Measurements from ENCODE around the gene HBE1.
"Not testable (repeated sequence)": the region's sequence is repeated elsewhere in the genome, so short reads cannot be mapped to it uniquely, and the experiment has no call there.

The HBE1 gene

GRCh38 chr11:5253440-5253839 lies 16.3 kb downstream of the HBE1 start:
- DNase-seq (ENCODE audit: low read depth) = not testable (repeated sequence)

DNA sequence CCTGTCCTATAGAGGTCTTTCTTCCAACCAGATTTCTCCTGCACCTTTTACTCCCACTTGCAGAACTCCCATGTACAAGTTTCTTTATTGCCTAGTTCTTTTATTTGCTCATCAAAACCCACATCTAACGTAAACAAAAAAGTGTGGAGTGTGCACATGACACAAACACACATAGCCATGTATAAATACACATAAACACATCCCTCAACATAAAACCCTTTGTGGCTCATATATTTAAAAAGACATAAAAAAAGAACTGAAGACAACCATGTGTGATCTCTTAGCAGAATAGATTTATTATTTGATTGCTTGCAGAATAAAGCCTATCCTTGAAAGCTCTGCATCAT lies 16.9 kb downstream of the HBE1 start:
- DNase-seq (ENCODE audit: low read depth) = no peak

DNA sequence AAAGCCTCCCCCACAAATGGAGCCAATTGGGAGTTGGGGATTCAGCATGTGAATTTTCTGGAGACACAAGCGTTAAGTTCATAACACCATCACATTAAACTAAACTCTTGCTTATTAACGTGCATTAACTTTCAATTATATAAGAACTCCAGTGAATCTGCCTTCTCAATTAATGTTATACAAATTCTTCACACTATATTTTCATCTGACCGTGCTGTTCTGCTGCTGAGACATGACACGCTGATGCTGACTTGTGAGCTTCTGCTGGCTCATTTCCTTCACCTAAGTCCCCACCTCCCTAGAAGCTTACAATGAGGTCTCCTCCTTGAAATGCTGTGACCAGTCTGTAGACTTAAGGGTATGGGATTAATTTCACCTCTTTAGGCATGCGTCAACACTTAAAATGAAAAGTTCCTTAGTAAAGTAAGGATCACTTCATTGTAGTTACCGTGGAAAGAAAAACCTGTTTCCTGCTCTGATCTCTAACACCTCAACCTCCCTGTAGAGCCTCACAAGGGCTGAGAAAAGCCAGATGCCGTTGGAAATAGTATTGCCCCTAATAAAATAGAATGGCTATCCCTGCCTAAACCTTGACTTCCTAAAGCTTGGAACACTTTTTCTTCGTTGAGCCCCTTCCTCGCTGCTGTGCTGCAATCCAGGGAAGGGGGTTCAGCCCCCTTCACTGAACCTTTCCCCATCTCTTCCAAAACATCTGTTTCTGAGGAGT lies 17.4 kb downstream of the HBE1 start:
- no peak for DNase-seq (ENCODE audit: low read depth)

DNA sequence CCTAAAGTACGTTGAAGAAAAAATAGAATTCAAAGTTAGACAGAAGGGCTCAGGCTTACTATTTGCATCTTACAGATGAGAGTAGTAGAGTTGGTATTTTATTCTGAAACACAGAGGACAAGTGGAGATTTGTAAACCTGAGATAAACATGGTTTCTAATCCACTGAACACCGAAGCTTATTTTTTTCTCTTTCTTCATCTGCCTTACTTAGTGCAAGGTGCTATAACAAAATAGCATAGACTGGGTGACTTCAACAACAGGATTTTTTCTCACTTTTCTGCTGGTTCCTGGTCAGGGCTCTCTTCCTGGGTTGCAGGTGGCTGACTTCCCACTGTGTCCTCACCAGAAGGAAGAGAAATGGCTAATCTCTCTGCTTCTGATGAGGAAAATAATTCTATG lies 18.0 kb downstream of the HBE1 start:
- no peak for DNase-seq (ENCODE audit: low read depth)

GRCh38 chr11:5250543-5251204 lies 19.1 kb downstream of the HBE1 start:
- no peak for DNase-seq (ENCODE audit: low read depth)

DNA sequence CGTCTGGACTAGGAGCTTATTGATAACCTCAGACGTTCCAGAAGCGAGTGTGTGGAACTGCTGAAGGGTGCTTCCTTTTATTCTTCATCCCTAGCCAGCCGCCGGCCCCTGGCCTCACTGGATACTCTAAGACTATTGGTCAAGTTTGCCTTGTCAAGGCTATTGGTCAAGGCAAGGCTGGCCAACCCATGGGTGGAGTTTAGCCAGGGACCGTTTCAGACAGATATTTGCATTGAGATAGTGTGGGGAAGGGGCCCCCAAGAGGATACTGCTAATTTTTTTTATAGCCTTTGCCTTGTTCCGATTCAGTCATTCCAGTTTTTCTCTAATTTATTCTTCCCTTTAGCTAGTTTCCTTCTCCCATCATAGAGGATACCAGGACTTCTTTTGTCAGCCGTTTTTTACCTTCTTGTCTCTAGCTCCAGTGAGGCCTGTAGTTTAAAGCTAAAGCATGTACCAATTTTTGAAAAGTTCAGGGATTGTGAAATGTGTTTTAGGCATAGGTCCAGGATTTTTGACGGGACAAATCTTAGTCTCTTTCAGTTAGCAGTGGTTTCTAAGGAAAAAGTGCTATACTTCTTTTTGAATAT lies 19.8 kb downstream of the HBE1 start, which contains the start of gene HBG1:
Gene HBG1, minus strand, starts transcription at position 51 of the 590 bp plus-strand sequence. CDS start 53 bp downstream, outside the sequence.
- not testable (repeated sequence) for DNase-seq (ENCODE audit: low read depth)

DNA sequence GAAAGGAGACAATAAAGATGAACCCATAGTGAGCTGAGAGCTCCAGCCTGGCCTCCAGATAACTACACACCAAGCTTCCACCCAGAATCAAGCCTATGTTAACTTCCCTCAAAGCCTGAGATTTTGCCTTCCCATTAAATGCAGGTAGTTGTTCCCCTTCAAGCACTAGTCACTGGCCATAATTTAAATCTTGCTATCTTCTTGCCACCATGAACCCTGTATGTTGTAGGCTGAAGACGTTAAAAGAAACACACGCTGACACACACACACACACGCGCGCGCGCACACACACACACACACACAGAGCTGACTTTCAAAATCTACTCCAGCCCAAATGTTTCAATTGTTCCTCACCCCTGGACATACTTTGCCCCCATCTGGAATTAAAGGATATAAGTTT lies 21.2 kb downstream of the HBE1 start:
- DNase-seq (ENCODE audit: low read depth) = not testable (repeated sequence)

- DNase-seq (ENCODE audit: low read depth) = no peak
These were observed 22.1 kb downstream of the HBE1 start for GRCh38 chr11:5247472-5248192.

GRCh38 chr11:5246772-5247471 lies 22.8 kb downstream of the HBE1 start:
- DNase-seq (ENCODE audit: low read depth) = no peak

DNA sequence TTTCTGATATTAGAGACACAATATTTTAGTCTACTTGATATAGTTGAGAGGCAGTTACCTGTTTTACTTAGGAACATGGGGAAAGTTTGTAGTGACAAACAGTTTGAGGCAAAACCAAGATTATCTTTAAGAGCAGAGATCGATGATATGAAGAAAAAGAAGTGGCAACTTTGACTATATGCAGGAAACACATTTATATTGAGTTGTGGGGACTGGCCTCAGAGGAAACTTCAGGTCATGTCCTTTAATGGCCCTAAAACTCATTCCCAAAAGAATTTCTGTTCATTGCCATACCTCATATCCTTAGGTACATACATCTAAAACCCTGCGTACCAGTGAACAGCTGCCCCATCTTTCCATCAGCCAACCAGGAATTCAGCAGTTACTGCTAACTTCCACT lies 24.6 kb downstream of the HBE1 start:
- DNase-seq (ENCODE audit: low read depth) = no peak

- no peak for DNase-seq (ENCODE audit: low read depth)
These were observed 25.9 kb downstream of the HBE1 start for GRCh38 chr11:5243816-5244180.

- no peak for DNase-seq (ENCODE audit: low read depth)
These were observed 26.6 kb downstream of the HBE1 start for GRCh38 chr11:5242933-5243815.

GRCh38 chr11:5242208-5242607 lies 27.5 kb downstream of the HBE1 start:
- no peak for DNase-seq (ENCODE audit: low read depth)

- DNase-seq (ENCODE audit: low read depth) = no peak
These were observed 28.3 kb downstream of the HBE1 start for GRCh38 chr11:5241458-5241857.

DNA sequence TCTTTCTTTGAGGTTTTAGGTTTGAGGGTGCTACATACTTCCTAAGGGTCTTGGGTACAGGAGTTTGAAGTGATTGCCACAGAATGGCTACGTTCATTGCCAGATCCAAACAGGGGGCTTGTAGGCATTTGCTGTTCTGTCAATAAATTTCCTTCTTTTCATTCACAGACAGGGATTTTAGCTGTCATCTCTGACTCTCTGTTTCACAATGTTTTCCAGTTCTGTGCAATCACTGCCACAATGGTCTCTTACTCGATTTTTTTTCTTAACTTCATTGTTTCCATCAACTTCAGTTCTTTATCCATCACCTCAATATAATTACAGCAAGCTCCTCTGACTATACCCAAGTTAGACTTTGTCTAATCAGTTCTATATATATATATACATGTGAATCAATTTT lies 29.3 kb downstream of the HBE1 start:
- no peak for DNase-seq (ENCODE audit: low read depth)

DNA sequence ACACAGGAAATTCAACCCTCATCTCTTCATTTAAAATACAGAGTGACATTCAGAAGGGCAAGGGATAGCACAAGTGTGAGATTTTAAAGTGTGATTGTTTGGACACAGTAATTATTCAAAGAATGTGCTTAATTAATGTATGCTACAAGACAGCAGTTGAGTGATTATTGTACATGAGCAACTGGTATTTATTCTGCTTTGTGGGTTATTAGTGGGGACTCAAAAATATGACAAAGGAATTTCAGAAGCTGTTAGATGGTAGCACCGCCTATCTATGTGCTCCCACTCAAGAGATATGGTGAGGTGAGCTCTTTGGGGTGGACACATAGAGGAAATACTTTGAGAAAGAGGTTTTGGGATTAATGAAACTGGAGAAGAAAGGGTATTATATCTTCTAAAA lies 29.7 kb downstream of the HBE1 start:
- no peak for DNase-seq (ENCODE audit: low read depth)

DNA sequence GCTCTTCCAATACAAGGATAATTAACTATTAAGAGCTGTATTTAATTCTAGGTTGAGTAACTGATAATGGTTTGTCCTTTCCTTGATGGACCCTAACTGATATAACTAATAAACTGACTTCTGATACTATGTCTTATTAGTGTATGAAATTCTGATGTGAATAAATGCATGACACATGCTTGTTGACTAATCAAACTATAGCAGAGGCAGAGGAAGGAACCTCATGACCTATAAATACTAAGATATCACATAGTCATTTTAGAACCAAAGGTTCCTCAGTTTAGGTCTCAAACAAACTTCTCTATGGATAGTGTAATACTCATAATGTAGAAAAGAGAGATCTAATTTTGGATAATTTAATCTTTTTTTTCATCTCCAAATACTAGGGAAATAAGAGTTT lies 30.7 kb downstream of the HBE1 start:
- no peak for DNase-seq (ENCODE audit: low read depth)

GRCh38 chr11:5238486-5238885 lies 31.3 kb downstream of the HBE1 start:
- DNase-seq (ENCODE audit: low read depth) = no peak

DNA sequence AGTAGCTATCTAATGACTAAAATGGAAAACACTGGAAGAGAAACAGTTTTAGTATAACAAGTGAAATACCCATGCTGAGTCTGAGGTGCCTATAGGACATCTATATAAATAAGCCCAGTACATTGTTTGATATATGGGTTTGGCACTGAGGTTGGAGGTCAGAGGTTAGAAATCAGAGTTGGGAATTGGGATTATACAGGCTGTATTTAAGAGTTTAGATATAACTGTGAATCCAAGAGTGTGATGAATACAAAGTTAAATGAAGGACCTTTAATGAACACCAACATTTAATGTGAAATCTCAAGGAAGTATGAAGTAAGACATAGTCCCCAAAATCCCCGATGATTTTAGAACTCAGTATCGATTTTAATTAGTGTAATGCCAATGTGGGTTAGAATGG lies 32.3 kb downstream of the HBE1 start:
- no peak for DNase-seq (ENCODE audit: low read depth)

GRCh38 chr11:5235364-5236095 lies 34.2 kb downstream of the HBE1 start:
- no peak for DNase-seq (ENCODE audit: low read depth)
